ENCODE measurements around the gene DUSP15.

DNA sequence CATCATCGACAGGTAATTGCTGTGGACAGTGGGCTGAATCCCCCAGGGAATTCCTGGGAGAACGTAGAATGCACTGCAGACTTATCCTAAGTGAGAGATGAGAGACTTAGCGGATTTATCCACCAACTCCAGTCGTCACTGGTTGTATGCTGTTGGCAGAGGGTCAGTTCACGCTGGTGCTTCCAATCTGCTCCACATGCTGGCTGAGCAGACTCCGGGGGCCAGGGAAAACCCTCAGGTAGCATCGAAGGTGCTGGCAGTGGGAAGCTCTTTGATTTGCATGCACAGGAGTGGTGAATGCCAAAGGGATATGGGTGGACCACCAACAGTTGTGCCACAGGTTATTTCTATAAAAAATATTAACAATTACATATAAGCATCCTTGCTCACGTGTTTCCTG, 20.3 kb upstream of the DUSP15 start:
- TF ChIP-seq, protein P1, sequence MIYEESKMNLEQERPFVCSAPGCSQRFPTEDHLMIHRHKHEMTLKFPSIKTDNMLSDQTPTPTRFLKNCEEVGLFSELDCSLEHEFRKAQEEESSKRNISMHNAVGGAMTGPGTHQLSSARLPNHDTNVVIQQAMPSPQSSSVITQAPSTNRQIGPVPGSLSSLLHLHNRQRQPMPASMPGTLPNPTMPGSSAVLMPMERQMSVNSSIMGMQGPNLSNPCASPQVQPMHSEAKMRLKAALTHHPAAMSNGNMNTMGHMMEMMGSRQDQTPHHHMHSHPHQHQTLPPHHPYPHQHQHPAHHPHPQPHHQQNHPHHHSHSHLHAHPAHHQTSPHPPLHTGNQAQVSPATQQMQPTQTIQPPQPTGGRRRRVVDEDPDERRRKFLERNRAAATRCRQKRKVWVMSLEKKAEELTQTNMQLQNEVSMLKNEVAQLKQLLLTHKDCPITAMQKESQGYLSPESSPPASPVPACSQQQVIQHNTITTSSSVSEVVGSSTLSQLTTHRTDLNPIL (CRISPR knock-in tag; IDR thresholded peaks at IDR 0.05; ENCODE audit: low read depth) = no peak
- TF ChIP-seq PPARA (CRISPR knock-in tag; IDR thresholded peaks at IDR 0.05; ENCODE audit: borderline replicate concordance) (no peak), ARNTL (CRISPR knock-in tag; IDR thresholded peaks at IDR 0.05; ENCODE audit: borderline replicate concordance, low read depth) (no peak), ZNF8 (CRISPR knock-in tag; IDR thresholded peaks at IDR 0.05) (no peak), PATZ1 (CRISPR knock-in tag; IDR thresholded peaks at IDR 0.05; ENCODE audit: borderline replicate concordance) (no peak), ZFP3 (CRISPR knock-in tag; IDR thresholded peaks at IDR 0.05) (no peak), ZFP30 (CRISPR knock-in tag; IDR thresholded peaks at IDR 0.05) (no peak), RARB (CRISPR knock-in tag; IDR thresholded peaks at IDR 0.05) (no peak), ISL1 (CRISPR knock-in tag; IDR thresholded peaks at IDR 0.05) (no peak), TOX (CRISPR knock-in tag; IDR thresholded peaks at IDR 0.05; ENCODE audit: borderline replicate concordance) (no peak), ZC3H10 (CRISPR knock-in tag; IDR thresholded peaks at IDR 0.05) (no peak), CSRNP3 (CRISPR knock-in tag; IDR thresholded peaks at IDR 0.05) (no peak), ESRRG (CRISPR knock-in tag; IDR thresholded peaks at IDR 0.05) (no peak)

Measured in SK-N-SH treated with all-trans-retinoic acid at 6 μM for 48 hours (cell line).